ENCODE measurements around the gene CLP1. TPM values are rescaled to one million over a fixed set of nuclear protein-coding genes. Genes with fewer than 3 reads are reported as not detected.

Gene CLP1
- total and polyA plus RNA-seq, 4 donors, result 5.9 to 12.3 (median 8.3) TPM

DNA sequence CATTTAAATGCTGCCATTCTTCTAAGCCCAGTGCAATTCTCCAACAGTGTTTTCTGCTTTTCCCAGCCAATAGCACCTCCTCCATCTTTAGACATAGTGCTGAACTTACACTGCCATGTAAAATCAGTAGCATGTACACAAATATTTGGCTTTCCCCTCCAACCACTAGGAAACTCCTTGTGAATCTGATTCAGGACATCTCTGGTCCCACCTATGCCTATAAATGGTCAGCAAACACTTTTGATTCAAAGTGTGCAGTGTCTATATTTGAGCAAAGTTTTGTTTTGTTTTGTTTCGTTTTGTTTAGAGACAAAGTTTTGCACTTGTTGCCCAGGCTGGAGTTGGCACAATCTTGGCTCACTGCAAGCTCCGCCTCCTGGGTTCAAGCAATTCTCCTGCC lies 32.7 kb upstream of the CLP1 start:
- DNase-seq (ENCODE audit: low spot score), result no peak
- H3K36me3 ChIP-seq (ENCODE audit: control insufficient read depth in 4 of 4, insufficient read depth in 3 of 4, low read depth in 1 of 4, low read length in 3 of 4), result peaks cover 3 to 32% (median 21%) of the 10 kb centered on the region in 4 donors
- H3K4me1 ChIP-seq (ENCODE audit: control insufficient read depth in 4 of 4, insufficient read depth in 4 of 4, low read length in 3 of 4), result peaks cover 0 to 5% (median 0%) of the 10 kb centered on the region in 4 donors
- no peaks in the 10 kb centered on the region for H3K9me3 ChIP-seq (ENCODE audit: control insufficient read depth in 4 of 4, low read length in 3 of 4)
- H3K27ac ChIP-seq (ENCODE audit: low read depth in 1 of 2, low read length in 2 of 2), result no peak overlapping the region
- TF ChIP-seq SP1 (IDR thresholded peaks at IDR 0.05) (no peak), EGR1 (IDR thresholded peaks at IDR 0.05; ENCODE audit: low read depth in 2 of 2) (no peak), ATF3 (IDR thresholded peaks at IDR 0.05) (no peak), CTCF (IDR thresholded peaks at IDR 0.05; ENCODE audit: low read depth, low read length, missing input control) (no peak), HNF4A (conservative IDR thresholded peaks at IDR 0.05) (no peak), RAD21 (IDR thresholded peaks at IDR 0.05) (no peak), RXRA (IDR thresholded peaks at IDR 0.05) (no peak), YY1 (IDR thresholded peaks at IDR 0.05) (no peak), JUND (IDR thresholded peaks at IDR 0.05) (no peak), FOXA1 (IDR thresholded peaks at IDR 0.05) (no peak), GABPA (IDR thresholded peaks at IDR 0.05 in 1 of 2, conservative IDR thresholded peaks at IDR 0.05 in 1 of 2) (no peak), FOXA2 (IDR thresholded peaks at IDR 0.05) (no peak)
- TF ChIP-seq, protein P1, sequence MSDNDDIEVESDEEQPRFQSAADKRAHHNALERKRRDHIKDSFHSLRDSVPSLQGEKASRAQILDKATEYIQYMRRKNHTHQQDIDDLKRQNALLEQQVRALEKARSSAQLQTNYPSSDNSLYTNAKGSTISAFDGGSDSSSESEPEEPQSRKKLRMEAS (IDR thresholded peaks at IDR 0.05), result no peak
- H3K27me3 ChIP-seq (ENCODE audit: control insufficient read depth in 4 of 4, insufficient read depth in 4 of 4, low read length in 3 of 4), result no peaks in the 10 kb centered on the region
- H3K4me3 ChIP-seq (ENCODE audit: low read depth in 1 of 3, low read length in 3 of 3), result no peak overlapping the region
- no peak overlapping the region for H3K9ac ChIP-seq (ENCODE audit: low read depth in 1 of 2, low read length in 2 of 2)
- 68% methylated on average over 2 of the region's 2 CpGs for WGBS

DNA sequence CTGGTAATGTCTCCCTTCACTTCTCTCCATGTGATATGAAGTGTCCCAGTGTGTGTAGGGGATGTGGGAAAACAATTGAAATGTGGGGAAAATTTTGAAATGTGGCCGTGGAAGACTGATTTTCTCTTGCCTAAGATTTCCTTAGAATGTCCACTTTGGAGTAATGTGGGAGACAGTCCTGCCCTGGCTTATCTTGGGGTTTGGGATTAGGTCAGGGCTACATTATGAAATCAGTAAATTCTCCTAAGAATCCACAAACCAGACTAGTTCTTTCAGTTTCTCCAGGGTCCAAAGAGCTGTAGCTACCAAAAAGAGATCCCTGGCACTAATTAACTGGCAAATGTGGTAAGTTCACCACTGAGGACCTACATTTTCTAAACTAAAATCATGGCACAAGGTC lies 30.7 kb upstream of the CLP1 start:
- no peak overlapping the region for H3K4me3 ChIP-seq (ENCODE audit: low read depth in 1 of 3, low read length in 3 of 3)
- no peak for TF ChIP-seq YY1 (IDR thresholded peaks at IDR 0.05)
- TF ChIP-seq ATF3 (IDR thresholded peaks at IDR 0.05), result no peak
- no peak for TF ChIP-seq JUND (IDR thresholded peaks at IDR 0.05)
- no peak for TF ChIP-seq SP1 (IDR thresholded peaks at IDR 0.05)
- no peak for TF ChIP-seq GABPA (IDR thresholded peaks at IDR 0.05 in 1 of 2, conservative IDR thresholded peaks at IDR 0.05 in 1 of 2)
- TF ChIP-seq RXRA (IDR thresholded peaks at IDR 0.05), result no peak
- no peak for TF ChIP-seq HNF4A (conservative IDR thresholded peaks at IDR 0.05)
- TF ChIP-seq RAD21 (IDR thresholded peaks at IDR 0.05), result no peak
- no peak for TF ChIP-seq FOXA2 (IDR thresholded peaks at IDR 0.05)
- no peak for TF ChIP-seq NR2F2 (IDR thresholded peaks at IDR 0.05)
- no peak for TF ChIP-seq REST (IDR thresholded peaks at IDR 0.05)
- no peak for TF ChIP-seq CTCF (IDR thresholded peaks at IDR 0.05; ENCODE audit: low read depth, low read length, missing input control)
- TF ChIP-seq, protein P2, sequence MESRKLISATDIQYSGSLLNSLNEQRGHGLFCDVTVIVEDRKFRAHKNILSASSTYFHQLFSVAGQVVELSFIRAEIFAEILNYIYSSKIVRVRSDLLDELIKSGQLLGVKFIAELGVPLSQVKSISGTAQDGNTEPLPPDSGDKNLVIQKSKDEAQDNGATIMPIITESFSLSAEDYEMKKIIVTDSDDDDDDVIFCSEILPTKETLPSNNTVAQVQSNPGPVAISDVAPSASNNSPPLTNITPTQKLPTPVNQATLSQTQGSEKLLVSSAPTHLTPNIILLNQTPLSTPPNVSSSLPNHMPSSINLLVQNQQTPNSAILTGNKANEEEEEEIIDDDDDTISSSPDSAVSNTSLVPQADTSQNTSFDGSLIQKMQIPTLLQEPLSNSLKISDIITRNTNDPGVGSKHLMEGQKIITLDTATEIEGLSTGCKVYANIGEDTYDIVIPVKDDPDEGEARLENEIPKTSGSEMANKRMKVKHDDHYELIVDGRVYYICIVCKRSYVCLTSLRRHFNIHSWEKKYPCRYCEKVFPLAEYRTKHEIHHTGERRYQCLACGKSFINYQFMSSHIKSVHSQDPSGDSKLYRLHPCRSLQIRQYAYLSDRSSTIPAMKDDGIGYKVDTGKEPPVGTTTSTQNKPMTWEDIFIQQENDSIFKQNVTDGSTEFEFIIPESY (IDR thresholded peaks at IDR 0.05), result no peak
- TF ChIP-seq HNF4G (IDR thresholded peaks at IDR 0.05), result no peak
- no peak overlapping the region for H3K27ac ChIP-seq (ENCODE audit: low read depth in 1 of 2, low read length in 2 of 2)
- no peak for DNase-seq (ENCODE audit: low spot score)
- no peaks in the 10 kb centered on the region for H3K27me3 ChIP-seq (ENCODE audit: control insufficient read depth in 4 of 4, insufficient read depth in 4 of 4, low read length in 3 of 4)
- H3K9ac ChIP-seq (ENCODE audit: low read depth in 1 of 2, low read length in 2 of 2), result no peak overlapping the region
- no peaks in the 10 kb centered on the region for H3K9me3 ChIP-seq (ENCODE audit: control insufficient read depth in 4 of 4, low read length in 3 of 4)
- peaks cover 3 to 28% (median 15%) of the 10 kb centered on the region in 4 donors for H3K36me3 ChIP-seq (ENCODE audit: control insufficient read depth in 4 of 4, insufficient read depth in 3 of 4, low read depth in 1 of 4, low read length in 3 of 4)
- peaks cover 0 to 5% (median 0%) of the 10 kb centered on the region in 4 donors for H3K4me1 ChIP-seq (ENCODE audit: control insufficient read depth in 4 of 4, insufficient read depth in 4 of 4, low read length in 3 of 4)
- WGBS, result 72% methylated on average over 1 of the region's 1 CpG

Data from liver (tissue), 9 donors.